ENCODE measurements around the gene HMG20A.

The HMG20A gene

DNA sequence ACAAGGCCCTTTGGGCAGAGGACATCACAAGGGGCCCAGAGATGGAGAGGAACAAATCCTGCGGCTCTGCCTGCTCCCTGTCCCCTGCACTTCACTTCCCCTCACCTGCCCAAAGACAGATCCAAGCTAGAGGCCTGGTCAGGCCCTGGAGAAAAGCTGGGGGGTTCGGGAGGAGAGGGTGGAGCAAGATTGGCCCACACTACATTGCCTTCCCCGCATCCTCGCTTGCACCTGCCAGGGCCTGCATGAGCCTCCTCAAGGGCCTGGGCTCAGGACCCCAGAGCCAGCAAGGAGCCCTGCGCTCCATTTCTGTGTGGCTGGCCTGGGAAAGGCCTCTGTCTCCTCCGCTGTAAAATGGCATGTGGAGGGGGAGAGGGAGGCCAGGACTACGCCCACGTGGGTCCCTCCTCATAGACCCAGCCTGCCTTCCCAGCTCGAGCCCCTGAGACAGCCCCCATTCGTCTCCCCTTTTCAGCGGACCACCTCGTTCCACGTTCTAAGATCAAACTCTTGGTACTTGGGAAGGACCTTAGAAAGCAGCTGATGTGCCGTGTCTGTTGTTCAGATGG is 106.0 kb downstream of the HMG20A start:
- no peak for DNase-seq

DNA sequence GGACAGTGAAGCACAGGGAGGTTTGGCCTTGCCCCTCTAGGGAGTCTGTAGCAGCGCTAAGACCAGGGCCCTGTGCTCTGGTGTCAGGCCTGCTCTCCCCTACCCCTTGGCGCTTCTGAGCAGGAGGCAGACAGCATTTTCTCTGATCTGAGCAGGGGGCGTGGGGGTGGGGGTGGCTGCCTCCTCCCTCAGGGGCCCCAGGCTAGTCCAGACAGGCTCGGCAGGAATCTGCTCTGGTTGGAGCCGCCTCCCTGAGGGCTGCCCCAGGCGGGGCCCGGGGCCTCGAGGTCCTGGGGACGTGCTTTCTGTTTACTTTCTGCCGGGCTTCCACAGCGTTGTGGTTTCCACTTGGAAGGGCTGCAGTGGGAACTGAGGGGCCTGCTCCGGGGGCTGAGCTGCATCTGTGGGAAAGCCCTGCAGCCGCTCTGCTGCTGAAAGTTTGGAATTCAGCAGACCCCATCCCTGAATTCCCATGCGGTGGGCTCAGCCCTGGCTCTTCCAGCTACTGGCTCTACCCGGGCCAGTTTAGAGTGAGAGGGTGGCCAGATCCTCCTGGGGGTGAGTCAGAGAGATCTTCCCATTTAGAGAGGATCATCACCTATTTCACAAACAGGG is 106.6 kb downstream of the HMG20A start:
- DNase-seq = peak; percentile 83

DNA sequence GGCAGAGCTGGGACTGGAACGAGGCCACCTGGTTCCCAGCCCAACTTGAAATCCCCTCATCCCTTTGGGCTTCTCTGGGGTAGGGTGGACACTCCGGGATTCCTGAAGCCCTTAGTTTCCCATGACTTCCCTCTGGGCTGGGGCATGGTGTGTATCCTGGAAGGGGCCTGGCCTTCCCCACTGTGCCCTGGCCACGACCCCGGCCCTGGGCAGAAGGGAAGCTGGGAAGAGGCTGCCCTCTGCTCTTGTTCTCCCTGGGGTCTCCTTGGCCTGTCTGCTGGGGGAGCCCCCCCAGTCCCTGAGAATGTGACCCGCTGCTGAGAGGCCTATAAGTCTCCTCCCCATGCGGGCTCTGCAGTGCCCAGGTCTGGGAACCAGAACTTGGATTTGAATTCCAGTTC is 107.1 kb downstream of the HMG20A start:
- no peak for DNase-seq

DNA sequence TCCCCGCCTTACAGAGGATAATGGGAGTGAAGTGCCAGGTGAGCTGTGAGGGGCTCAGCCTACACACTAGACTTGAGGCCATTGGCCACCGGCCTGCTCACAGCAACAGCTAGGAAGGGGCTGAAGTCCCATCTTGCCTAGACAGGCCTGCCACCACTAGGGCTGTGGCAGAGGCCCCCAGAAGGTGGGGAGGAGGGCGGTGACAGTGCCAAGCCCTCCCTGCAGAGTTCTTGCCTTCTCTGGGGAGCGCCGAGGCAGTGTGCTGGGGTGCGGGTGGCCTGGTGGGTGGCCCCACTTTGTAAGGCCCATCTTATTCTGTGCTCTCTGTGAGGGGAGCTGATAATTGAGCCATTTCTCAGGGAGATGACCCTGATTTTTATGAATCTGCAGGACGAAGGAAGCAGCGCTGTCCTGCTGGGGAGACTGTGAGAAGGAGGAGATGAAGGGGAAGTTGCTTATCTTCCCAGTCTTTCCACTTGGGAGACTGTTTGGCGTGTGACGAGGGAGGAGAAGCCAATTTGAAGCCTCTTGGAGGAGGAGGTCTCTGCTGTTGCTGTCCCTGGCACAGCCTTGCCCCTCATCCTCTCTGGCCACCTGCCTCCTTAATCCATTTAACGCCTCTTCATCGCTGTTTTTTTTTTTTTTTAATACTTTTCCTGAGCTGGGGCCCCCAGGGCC is 107.7 kb downstream of the HMG20A start:
- DNase-seq = peak; percentile 54

DNA sequence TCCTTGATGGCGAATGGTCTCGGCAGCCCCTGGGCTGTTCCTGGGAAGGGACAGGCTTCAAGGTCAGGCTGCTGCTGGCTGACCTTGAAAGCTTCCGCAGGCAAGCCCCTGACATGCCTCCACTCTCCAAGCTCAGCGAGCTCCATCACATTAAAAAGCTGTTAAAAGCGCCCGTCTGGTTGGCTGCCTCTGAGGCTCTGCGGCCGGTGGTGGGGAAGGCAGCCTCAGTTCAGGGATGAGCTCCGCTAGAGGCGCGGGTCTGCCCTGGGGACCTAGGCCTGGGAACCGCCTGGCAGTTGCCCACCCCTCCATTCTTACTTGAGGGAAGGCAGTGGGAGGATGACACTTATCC is 108.3 kb downstream of the HMG20A start:
- DNase-seq = peak; percentile 59

DNA sequence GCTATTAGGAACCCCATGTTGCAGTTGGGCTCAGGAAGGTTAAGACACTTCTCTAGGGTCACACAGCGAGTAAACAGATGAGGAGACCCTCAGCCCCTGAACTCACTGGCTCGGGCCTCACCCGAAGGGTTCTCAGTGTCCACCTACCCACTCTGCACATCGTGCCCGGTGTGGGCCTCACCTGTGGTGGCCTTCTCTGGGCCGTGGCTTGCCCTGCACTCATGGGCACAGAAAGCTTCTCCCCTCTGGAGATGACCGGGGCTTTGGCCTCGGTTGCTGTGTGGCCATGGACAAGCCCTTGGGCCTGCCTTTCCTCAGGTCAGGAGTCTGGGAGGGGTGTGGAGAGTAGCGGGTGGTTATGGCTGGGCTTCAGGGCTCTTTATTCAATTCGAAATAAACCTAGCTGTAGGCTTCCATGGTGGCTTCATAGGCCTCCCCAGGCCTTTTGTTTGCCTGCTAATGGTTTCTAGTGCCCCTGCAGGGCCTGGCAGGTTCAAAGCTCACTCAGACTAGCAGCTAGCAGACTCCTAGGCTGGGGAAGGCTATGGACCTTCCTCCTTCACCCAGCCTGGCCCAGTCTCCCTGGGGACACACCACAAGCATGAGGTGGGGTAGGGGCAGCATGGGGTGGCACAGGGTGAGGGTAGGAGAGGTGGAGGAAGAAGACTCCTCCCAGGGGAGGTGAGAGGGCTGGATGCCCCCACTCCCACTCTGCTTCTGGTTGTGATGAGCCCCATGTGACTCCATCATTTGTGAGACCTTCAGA is 108.9 kb downstream of the HMG20A start:
- no peak for DNase-seq

DNA sequence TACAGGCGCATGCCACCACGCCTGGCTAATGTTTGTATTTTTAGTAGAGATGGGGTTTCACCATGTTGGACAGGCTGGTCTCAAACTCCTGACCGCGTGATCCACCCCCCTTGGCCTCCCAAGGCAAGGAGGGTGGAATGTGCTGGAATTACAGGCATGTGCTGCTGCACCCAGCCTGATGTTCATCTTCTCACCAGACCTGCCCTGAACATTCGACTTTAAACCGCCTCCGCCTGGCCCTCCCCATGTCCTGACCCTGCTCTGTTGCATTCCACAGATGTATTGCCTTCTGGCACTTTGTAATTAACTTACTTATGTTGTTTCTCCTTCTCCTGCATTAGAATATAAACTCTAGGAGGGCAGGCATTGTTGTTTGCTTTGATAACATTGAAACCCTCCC is 109.9 kb downstream of the HMG20A start:
- no peak for DNase-seq

DNA sequence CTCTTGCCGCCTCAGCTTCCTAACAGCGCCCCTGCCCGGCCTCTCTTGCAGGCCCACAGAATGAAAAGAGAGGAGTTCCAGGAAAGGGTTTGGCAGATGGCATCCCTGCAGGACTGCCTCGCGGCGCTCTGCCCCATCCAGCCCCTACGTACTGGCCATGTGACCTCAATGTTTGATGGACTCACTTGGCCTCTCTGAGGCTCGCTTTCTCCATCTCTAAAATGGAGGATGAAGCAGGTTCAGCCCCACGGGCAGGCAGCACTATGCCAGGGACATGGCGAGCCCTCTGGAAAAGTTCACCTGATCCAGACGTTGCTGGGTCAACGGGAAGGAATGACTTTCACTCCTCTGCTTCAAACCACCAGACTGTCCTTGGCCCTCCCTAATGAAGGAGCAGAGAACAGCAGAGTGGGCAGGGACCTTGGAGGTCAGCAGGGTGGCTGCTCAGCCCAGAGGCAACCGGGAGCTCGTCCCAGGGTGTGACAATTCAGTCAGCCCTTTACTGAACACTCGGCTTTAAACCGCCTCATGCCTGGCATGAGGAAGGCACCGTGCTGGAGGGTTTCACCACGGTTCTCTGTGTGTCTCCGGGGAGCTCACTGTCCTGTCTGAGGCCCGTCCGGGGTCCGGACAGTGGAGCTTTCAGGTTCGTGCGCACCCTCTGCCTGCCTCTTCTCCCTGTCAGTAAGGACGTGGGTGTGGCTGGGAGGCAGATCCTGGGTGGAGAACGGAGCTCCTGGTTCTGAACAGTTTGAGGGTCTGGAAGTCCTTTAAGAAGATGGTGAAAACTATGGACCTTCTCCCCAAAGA is 110.7 kb downstream of the HMG20A start:
- no peak for DNase-seq

DNA sequence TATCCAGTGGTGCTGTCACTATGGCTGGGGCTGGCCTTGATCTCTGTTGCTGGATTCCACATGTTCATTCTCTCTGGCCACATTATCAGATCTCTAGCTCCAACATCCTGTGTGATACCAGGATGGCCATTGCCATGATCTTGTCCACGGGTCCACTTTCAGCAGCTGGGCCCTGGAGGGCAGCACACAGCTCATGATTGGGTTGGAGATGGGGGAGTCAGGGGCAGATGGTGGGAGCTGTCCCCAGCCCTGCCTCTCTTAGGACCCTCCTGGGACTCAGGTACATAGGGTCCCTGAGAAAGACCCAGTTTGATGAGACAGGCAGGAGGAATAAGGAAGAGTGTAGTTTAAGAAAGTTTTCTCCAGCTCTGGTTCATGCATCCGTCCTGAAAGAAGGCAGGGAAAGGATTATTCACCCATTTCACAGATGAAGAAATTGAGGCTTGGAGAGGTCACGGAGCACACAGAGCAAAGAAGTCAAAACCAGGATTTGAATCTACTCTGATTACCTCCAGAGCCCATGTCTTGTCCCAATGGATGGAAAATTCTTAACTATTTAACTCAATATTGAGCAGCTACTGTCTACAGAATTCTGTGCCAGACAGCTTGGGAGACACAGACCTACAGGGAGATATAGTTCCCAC is 111.5 kb downstream of the HMG20A start:
- DNase-seq = no peak

DNA sequence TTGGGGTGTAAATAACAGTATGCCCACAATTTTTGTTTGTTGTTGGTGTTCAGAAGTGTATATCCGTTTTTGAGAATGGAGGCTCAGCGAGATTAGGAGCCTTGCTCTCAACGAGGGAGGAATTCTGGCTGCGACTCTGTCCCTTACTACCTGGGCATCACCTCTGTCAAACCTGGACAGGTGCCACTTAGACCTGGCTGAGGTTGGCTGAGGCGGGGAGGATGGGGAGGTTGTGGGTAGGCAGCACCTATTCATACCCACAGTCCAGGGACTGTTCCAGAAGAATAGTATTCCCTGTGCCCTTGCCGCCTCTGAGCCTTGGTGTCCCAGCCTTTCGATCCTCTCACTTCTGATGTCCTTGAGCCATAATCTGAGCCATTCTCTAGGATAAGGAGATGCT is 112.2 kb downstream of the HMG20A start:
- no peak for DNase-seq

DNA sequence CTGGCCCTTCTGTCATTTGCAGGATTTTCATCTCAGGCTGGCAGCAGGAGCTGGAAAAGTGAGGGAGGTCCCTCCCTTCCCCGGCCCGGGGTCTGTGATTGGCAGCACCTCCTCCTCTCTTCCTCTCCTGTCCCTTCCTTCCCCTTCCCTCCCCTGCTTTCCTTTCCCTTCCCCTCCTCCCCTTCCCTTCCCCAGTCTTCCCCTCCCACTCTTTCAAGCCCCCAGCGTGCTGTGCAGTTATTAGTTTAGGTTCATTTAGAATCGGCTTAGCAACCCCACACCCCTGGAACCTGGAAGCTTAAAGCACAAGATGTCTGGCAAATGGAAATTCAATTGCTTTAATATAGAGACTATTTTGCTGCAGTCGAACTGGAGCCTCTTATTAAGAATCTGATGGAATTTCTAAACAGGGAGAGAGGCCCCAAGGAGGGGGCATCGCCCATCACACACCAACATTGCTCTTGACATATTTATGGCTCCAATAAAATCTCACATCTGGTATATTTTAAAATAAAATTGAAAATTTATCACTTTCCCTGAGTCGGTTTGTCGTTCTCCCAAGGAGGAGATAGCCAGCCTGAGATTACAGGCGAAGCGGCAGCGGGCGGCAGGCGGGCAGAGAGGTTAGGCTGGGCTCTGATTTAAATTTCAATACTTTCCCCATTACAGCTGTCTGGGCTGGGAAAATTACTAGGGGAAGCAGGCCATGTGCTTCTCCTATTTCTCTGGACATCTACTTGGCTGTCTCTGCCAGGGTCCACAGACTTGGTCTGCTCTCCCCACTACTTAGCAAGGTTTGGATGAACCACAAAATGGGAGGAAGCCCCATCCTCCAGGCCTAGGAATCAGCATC is 113.1 kb downstream of the HMG20A start:
- no peak for DNase-seq
